PC-3 (cell line): Measurements from ENCODE around the gene CACNA1E.

Experiments used
- CTCF ChIP-seq: fragments of 300-600 bp; sonication (generic); conservative IDR thresholded peaks from 2 replicates; pipeline ENCODE4 v1.5.1; 2017; ENCODE audit warnings: antibody characterized with exemption, low read depth, mild to moderate bottlenecking, low read length
- EZH2phosphoT487 ChIP-seq: fragments of 300-600 bp; sonication (generic); IDR thresholded peaks from 2 replicates; pipeline ENCODE4 v1.6.1; 2018; ENCODE audit warnings: mild to moderate bottlenecking, antibody characterized with exemption, low read length, borderline replicate concordance

GRCh38 chr1:181806746-181807145 is 323.4 kb downstream of the CACNA1E start:
- TF ChIP-seq CTCF: no peak
- no peak for TF ChIP-seq EZH2phosphoT487
